ENCODE data around the gene TM9SF2.

The TM9SF2 gene

GRCh38 chr13:99496184-99497142 is 4.8 kb upstream of the TM9SF2 start:
- DNase-seq (ENCODE audit: low spot score), result no peak

GRCh38 chr13:99498171-99499161 is 2.8 kb upstream of the TM9SF2 start:
- DNase-seq (ENCODE audit: low spot score), result peak; percentile 97

- DNase-seq (ENCODE audit: low spot score), result no peak
These were observed 461 bp upstream of the TM9SF2 start for GRCh38 chr13:99500839-99501183.

- DNase-seq (ENCODE audit: low spot score), result no peak
These were observed 603 bp downstream of the TM9SF2 start for GRCh38 chr13:99501848-99502301.

GRCh38 chr13:99505814-99506269 is 4.6 kb downstream of the TM9SF2 start:
- peak; percentile 23 for DNase-seq (ENCODE audit: low spot score)

- DNase-seq (ENCODE audit: low spot score), result peak; percentile 56
These were observed 5.4 kb downstream of the TM9SF2 start for GRCh38 chr13:99506634-99507033.

- DNase-seq (ENCODE audit: low spot score), result no peak
These were observed 5.8 kb downstream of the TM9SF2 start for GRCh38 chr13:99507054-99507453.

- no peak for DNase-seq (ENCODE audit: low spot score)
These were observed 6.3 kb downstream of the TM9SF2 start for GRCh38 chr13:99507551-99507950.

GRCh38 chr13:99507986-99508385 is 6.7 kb downstream of the TM9SF2 start:
- DNase-seq (ENCODE audit: low spot score), result no peak

- no peak for DNase-seq (ENCODE audit: low spot score)
These were observed 8.2 kb downstream of the TM9SF2 start for GRCh38 chr13:99509479-99509878.

GRCh38 chr13:99514801-99515200 is 13.5 kb downstream of the TM9SF2 start:
- no peak for DNase-seq (ENCODE audit: low spot score)

- no peak for DNase-seq (ENCODE audit: low spot score)
These were observed 15.1 kb downstream of the TM9SF2 start for GRCh38 chr13:99516153-99516929.

- DNase-seq (ENCODE audit: low spot score), result no peak
These were observed 16.3 kb downstream of the TM9SF2 start for GRCh38 chr13:99517577-99517976.

GRCh38 chr13:99517984-99518383 is 16.7 kb downstream of the TM9SF2 start:
- DNase-seq (ENCODE audit: low spot score), result no peak

GRCh38 chr13:99522298-99522697 is 21.0 kb downstream of the TM9SF2 start:
- no peak for DNase-seq (ENCODE audit: low spot score)

- DNase-seq (ENCODE audit: low spot score), result no peak
These were observed 22.6 kb downstream of the TM9SF2 start for GRCh38 chr13:99523838-99524237.

GRCh38 chr13:99525967-99526366 is 24.7 kb downstream of the TM9SF2 start:
- DNase-seq (ENCODE audit: low spot score), result no peak

GRCh38 chr13:99526549-99526948 is 25.3 kb downstream of the TM9SF2 start:
- DNase-seq (ENCODE audit: low spot score), result no peak

- DNase-seq (ENCODE audit: low spot score), result no peak
These were observed 26.0 kb downstream of the TM9SF2 start for GRCh38 chr13:99527301-99527700.

- DNase-seq (ENCODE audit: low spot score), result peak; percentile 37
These were observed 27.3 kb downstream of the TM9SF2 start for GRCh38 chr13:99528547-99528946.

GRCh38 chr13:99536023-99536422 is 34.8 kb downstream of the TM9SF2 start:
- no peak for DNase-seq (ENCODE audit: low spot score)

GRCh38 chr13:99540530-99540929 is 39.3 kb downstream of the TM9SF2 start:
- DNase-seq (ENCODE audit: low spot score), result no peak
